H1 (cell line): ENCODE measurements around the gene BMF. TPM values are rescaled to one million over a fixed set of nuclear protein-coding genes. Genes with fewer than 3 reads are reported as not detected.

Source experiments
- HDAC2 ChIP-seq, 2 experiments: fragments of 300-600 bp in 1 of 2; sonication (generic) in 1 of 2; IDR thresholded peaks; 2 replicates each; pipeline ENCODE4 v1.6.1; 2011 to 2012; ENCODE audit warnings: low read depth in 2 of 2, low read length in 2 of 2, mild to moderate bottlenecking in 2 of 2, moderate library complexity in 2 of 2, borderline replicate concordance in 1 of 2, inconsistent platforms in 1 of 2
- POU5F1 ChIP-seq: IDR thresholded peaks from 2 replicates; pipeline ENCODE4 v1.6.1; 2011; ENCODE audit warnings: low read depth, mild to moderate bottlenecking, low read length, moderate library complexity
- SIN3A ChIP-seq, 2 experiments: IDR thresholded peaks in 1 of 2; conservative IDR thresholded peaks in 1 of 2; 2 replicates each; pipeline ENCODE4 v1.6.1; 2011 to 2012; ENCODE audit warnings: low read length in 2 of 2, improper control_type of control experiment in 1 of 2, low read depth in 1 of 2, mild to moderate bottlenecking in 1 of 2
- SRF ChIP-seq: IDR thresholded peaks from 2 replicates; pipeline ENCODE4 v1.6.1; 2011; ENCODE audit warnings: mild to moderate bottlenecking, low read depth, low read length, moderate library complexity
- polyA plus RNA-seq, 7 experiments: library from polyadenylated mRNA; depleted of rRNA in 3 of 7; stranded (reverse) in 5 of 7; unstranded in 2 of 7; fragments of >200 nt in 5 of 7; fragments of 200-250 nt in 2 of 7; gene quantifications; 1 replicate in 5 of 7; 2 replicates in 1 of 7; 4 replicates in 1 of 7; pipeline versions ENCODE4 v1.2.1 to v1.2.3, GENCODE V29; 2011 to 2013; ENCODE audit warnings: missing spikeins in 2 of 7, mixed read lengths in 2 of 7
- total RNA-seq: library from RNA; stranded (reverse); fragmentation: NEBNext Ultra II Directional; extraction: Animal tissue kit (Norgen Biotek cat#: 25700); gene quantifications from 2 replicates; pipeline ENCODE4 v1.2.1, GENCODE V29; 2021

The BMF gene
- total and polyA plus RNA-seq, 2 of the 8 experiments (the other 6 are each of a cell fraction or from before 2014, with no cell fraction given): 21.2 to 24.2 TPM

DNA sequence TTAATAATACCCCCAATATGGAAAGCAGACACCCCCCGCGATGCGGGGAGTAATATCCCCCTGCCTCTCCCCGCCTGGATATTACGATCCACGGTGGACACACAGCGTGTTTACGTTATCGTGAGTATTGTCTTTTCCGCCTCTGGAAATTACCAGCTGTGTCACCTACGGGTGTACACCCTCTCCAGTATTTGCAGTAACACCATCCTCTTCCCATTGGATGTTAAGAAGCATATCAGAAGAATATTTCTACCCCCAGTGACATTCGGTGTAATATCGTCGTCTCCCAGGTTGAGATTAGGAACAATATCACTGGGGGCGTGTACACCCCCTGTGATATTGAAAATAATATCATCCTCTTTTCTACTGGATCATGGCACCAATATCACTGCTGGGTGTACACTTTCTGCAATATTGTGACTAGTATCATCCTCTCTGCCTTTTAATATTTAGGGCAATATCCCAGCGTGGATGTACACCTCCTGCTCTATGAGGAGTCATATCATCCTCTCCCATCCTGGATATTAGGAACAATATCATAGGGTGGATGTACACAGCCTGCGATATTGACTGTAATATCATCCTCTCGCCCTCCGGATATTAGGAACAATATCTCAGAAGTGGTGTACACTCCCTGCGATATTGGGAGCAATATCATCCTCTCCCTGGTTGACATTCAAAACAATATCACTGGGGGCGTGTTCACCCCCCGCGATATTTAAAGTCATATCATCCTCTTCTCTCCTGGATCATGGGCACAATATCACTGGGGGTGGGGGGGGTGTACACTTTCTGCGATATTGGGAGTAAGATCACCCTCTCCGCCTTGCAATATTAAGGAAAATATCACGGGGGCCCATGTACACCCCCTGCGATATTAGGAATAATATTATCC, 20.3 kb upstream of the BMF start (continued):
- TF ChIP-seq POU5F1: no peak
- no peak for TF ChIP-seq HDAC2 (IDR thresholded peaks at IDR 0.05; ENCODE audit: borderline replicate concordance in 1 of 2, low read depth in 2 of 2, low read length in 2 of 2)
- TF ChIP-seq SRF: no peak
- TF ChIP-seq SIN3A (conservative IDR thresholded peaks at IDR 0.05 in 1 of 2, IDR thresholded peaks at IDR 0.05 in 1 of 2; ENCODE audit: low read depth in 1 of 2, low read length in 2 of 2): no peak
- TF ChIP-seq, all 59 proteins: peak for 0
